GM12801 (cell line): ENCODE results near the gene SUCLG2.

Source experiments
- TF ChIP-seq, protein P1 (sequence below): IDR thresholded peaks from one replicate; pipeline ENCODE4 v1.5.1; 2011; ENCODE audit warnings: control low read depth; ENCODE audit not compliant: insufficient read length; ENCODE audit errors: extremely low read depth

SUCLG2 gene

DNA sequence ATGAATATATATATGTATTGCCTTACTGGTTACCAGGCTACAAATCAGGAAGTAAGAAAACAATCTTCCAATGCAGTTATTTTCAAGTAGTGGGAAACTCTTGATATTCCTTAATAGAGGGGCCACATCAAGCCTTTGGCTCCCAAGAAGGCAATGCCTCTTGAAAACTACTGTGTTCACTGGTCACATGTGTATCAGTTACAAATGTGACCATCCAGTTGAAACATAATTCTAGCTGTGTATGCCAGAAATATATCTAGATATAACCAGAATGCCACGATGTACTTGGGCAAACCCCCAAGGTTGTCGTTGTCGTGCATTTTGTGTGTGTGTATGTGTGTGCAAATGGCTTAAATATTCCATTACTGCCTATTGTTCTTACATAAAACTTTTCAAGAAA lies 200.8 kb downstream of the SUCLG2 start:
- TF ChIP-seq, protein P1, sequence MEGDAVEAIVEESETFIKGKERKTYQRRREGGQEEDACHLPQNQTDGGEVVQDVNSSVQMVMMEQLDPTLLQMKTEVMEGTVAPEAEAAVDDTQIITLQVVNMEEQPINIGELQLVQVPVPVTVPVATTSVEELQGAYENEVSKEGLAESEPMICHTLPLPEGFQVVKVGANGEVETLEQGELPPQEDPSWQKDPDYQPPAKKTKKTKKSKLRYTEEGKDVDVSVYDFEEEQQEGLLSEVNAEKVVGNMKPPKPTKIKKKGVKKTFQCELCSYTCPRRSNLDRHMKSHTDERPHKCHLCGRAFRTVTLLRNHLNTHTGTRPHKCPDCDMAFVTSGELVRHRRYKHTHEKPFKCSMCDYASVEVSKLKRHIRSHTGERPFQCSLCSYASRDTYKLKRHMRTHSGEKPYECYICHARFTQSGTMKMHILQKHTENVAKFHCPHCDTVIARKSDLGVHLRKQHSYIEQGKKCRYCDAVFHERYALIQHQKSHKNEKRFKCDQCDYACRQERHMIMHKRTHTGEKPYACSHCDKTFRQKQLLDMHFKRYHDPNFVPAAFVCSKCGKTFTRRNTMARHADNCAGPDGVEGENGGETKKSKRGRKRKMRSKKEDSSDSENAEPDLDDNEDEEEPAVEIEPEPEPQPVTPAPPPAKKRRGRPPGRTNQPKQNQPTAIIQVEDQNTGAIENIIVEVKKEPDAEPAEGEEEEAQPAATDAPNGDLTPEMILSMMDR = no peak

DNA sequence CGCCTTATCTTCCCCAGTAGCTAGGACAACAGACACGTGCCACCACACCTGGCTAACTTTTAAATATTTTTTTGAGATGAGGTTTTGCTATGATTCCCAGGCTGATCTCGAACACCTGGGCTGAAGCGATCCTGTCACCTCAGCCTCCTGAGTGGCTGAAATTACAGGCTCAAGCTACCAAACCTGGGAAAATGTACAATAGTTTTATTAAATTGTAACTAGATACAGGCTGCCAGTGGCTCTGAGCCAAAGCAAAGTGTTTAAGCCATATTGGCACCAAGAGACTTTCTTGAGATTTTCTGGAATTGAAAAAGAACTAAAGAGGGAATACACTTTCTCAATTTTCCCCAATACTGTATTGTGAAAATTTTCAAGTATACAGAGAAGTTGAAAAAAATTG lies 204.3 kb downstream of the SUCLG2 start:
- TF ChIP-seq, protein P1 = no peak

DNA sequence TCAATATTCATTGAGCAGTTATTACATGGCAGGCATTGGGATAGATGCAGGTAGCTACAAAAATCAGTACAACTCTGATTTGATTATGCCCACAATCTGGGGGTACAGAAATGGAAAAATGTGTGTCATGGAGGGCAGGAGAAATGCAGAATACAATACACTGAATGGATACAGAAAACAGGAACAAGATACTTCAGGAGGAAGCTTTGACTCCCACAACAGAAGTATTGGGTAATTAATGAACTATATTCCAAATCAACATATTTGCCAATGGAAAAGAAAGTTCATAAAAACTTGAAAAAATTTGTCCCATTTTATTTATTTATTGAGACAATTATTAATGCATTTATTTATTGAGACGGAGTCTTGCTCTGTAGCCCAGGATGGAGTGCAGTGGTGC lies 207.0 kb downstream of the SUCLG2 start:
- TF ChIP-seq, protein P1 = no peak

DNA sequence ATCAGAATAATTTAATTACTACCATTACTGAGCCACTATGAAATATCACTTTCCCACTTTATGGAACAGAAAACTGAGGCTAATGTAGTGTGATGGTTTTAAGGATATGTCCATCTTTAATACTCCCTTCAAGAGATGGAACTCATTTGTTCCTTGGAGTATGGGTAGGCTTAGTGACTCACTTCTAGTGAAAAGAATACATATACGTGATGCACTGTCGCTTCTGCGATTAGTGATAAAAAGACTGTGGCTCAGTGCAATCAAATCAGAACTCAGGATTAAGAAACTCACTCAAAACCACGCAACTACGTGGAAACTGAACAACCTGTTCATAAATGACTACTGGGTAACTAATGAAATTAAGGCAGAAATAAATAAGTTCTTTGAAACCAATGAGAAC lies 216.6 kb downstream of the SUCLG2 start:
- TF ChIP-seq, protein P1 = no peak

DNA sequence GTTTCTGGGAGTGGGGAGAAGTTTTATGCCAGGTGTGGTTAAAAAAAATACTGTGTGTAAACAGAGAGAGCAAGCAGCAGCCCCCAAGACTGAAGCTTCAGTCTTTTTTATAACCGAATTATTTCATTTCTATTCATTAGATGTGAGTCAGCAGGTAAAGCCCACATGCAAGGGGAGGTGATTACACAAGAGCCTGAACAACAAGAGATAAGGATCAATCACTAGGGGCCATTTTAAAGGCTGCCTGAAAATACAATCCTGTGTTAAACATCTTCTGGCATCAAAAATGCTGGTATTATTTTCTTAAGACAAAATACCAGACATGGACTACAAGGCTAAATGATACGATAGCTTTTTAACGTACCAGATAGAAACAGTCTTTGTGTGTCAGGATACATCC lies 217.3 kb downstream of the SUCLG2 start:
- TF ChIP-seq, protein P1 = no peak

DNA sequence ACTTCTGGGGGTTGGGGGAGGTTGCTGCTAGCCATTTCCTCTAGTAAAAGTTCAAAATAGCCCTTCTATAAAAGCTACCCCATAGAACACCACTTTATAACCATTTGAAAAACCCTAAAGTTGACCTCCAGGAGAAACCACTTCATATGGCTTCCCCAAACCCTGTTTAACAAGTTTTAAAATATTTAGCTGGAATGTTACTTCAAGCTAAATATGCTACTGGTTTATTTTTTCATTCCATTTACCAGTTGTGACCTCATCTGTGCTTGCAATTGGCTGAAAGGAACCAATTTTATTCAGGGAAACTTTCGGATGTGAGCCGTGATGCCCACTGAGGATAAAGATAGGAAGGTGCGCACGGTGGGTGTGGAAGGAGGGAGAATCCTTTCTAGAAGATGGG lies 221.3 kb downstream of the SUCLG2 start:
- TF ChIP-seq, protein P1 = no peak

DNA sequence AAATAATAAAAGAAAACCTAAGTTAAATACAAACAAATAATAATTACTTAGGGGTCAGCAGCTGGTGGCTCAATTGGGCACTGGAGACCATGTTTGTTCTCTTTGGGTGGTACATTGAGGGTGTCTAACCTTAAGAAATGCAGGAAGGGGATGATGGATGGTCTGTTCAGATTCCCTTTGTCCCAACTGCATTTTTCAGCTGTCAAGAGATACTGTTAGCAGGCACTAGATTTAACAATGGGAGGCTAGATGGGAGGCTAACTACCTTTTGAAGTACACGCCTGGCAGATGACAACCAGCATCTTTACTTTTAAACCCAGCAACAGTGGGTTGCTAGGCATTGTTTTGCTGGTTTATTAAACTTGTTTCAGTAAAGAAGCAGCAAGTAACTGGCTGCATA lies 222.5 kb downstream of the SUCLG2 start:
- TF ChIP-seq, protein P1 = no peak

DNA sequence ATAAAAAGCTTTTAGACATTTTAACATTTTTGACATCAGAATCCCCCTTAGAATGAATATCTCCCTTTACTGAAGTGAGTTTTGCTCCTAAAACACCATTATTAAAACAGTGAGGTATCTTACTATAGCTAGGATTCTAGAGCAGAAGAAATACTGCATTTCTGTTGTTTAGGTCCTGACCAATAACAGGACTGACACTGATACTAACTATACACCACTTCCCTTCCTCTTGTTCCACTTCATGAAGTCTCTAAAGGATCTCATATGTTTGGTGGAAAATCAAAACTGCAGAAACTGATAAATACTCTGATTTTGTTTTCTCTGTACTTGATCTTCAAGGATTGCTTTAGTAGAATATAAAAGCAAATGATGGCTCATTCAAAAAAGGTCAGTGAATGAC lies 230.7 kb downstream of the SUCLG2 start:
- TF ChIP-seq, protein P1 = no peak
